Left ventricle myocardium inferior (tissue), 1 donor: ENCODE measurements around the gene ISOC2. TPM values are rescaled to one million over a fixed set of nuclear protein-coding genes. Genes with fewer than 3 reads are reported as not detected.

Experiments used
- DNase-seq: peaks from one replicate; pipeline ENCODE4 v3.0.0-alpha.2; 2020
- H3K27ac ChIP-seq: fragments of 200-600 bp; replicated peaks from 2 replicates; pipeline ENCODE4 v1.8.0; 2021
- H3K27me3 ChIP-seq: fragments of 200-600 bp; 2 replicates; pipeline ENCODE4 v1.8.0; 2021; ENCODE audit warnings: low read depth
- H3K36me3 ChIP-seq: fragments of 200-600 bp; 2 replicates; pipeline ENCODE4 v1.8.0; 2021
- H3K4me1 ChIP-seq: fragments of 200-600 bp; 2 replicates; pipeline ENCODE4 v1.8.0; 2021
- H3K4me3 ChIP-seq: fragments of 200-600 bp; 2 replicates; pipeline ENCODE4 v1.8.0; 2021; ENCODE audit warnings: mild to moderate bottlenecking, moderate library complexity
- H3K9me3 ChIP-seq: fragments of 200-600 bp; replicated peaks from 2 replicates; pipeline ENCODE4 v1.8.0; 2021
- intact Hi-C: fragments of 100-400 bp; cut with micrococcal nuclease; formaldehyde crosslinking; loops from one replicate; pipeline ENCODE4 v1.11.0; 2022
- total RNA-seq: library from RNA; stranded (reverse); fragmentation: NEBNext Ultra II Directional; extraction: Animal tissue kit (Norgen Biotek cat#: 25700); gene quantifications from one replicate; pipeline ENCODE4 v1.2.1, GENCODE V29; 2021
- TF ChIP-seq, protein P1 (sequence below): fragments of 200-600 bp; IDR thresholded peaks from 2 replicates; pipeline ENCODE4 v1.8.0; 2021; ENCODE audit warnings: antibody characterized with exemption, mild to moderate bottlenecking, borderline replicate concordance
- donor health status: DM: no; HTN: yes; CAD: no; lungs with severe emphysema.

Gene ISOC2
- total RNA-seq, 1 donor from 2014 or later: 52.6 TPM

DNA sequence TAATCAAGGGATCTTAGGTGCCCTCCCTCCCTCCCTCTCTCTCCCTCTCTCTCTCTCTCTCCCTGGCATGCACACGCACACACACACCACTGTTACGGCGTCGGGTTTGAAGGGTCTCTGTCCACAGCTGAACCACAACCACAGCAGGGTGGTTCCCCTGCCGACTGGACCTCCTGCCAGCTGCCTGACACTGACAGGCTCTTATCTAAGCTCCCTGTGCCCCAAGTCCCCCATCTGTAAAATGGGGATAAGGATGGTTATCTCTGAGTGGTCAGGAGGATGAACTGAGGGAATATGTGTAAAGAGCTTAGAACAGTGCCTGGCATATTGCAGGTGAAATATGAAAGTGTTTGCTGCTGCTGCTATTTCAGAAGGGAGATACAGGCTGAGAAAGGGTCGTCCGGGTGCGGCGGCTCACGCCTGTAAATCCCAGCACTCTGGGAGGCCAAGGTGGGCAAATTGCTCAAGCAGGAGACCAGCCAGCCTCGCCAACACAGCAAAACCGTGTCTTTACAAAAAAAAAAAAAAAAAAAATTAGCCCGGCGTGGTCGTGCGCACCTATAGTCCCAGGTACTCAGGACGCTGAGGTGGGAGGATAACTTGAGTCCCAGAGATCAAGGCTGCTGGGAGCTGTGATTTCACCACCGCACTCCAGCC, 17.5 kb downstream of the ISOC2 start:
- H3K4me1 ChIP-seq: peaks cover 11% of the 10 kb centered on the region
- TF ChIP-seq, protein P1, sequence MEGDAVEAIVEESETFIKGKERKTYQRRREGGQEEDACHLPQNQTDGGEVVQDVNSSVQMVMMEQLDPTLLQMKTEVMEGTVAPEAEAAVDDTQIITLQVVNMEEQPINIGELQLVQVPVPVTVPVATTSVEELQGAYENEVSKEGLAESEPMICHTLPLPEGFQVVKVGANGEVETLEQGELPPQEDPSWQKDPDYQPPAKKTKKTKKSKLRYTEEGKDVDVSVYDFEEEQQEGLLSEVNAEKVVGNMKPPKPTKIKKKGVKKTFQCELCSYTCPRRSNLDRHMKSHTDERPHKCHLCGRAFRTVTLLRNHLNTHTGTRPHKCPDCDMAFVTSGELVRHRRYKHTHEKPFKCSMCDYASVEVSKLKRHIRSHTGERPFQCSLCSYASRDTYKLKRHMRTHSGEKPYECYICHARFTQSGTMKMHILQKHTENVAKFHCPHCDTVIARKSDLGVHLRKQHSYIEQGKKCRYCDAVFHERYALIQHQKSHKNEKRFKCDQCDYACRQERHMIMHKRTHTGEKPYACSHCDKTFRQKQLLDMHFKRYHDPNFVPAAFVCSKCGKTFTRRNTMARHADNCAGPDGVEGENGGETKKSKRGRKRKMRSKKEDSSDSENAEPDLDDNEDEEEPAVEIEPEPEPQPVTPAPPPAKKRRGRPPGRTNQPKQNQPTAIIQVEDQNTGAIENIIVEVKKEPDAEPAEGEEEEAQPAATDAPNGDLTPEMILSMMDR: no peak
- H3K36me3 ChIP-seq: no peaks in the 10 kb centered on the region
- DNase-seq: no peak
- intact Hi-C loops: no loop called here
- H3K27ac ChIP-seq: no peak overlapping the region
- no peak overlapping the region for H3K4me3 ChIP-seq
- peaks cover 83% of the 10 kb centered on the region for H3K27me3 ChIP-seq
- H3K9me3 ChIP-seq: no peaks in the 10 kb centered on the region

DNA sequence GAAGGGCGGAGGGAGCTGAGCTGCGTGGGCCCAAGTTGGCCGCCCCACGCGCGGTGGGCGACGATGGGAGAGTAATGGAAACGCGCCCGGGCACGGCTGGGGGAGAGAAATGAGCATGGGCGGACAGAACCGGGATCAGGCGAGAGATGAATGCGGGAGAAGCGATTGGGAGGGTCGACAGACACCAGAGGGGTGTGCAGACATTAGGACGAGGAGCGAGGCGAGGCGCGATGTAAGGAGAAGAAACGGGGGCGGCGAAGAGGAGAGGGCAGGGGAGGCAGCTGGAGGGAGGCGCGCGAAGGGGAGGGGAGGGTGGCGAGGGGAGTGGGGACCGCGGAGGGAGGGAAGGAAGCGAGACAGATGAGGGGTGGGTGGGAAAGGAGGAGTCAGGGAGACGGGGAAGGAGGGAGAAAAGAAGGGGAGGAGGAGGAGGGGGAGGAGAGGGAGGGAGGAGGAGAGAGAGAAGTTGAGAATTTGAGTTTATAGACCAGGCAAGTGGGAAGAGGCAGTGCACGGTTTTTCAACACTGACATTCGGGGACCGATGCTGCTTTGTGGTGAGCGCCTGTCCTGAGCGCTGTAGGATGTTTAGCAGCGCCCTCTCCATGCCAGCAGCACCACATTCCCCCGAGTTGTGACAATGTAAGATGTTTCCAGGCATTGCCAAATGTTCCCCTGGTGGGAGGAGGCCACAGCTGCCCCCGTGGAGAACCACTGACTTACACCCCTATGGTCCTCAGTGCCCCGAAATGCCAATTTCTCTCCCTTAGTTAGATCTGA, 18.2 kb downstream of the ISOC2 start, which contains the start of gene SHISA7:
SHISA7 (minus strand) TSS at position 256 of the 779 bp plus-strand sequence. CDS start 437 bp downstream, outside the sequence.
- Histone ChIP-seq H3K9me3 (no peaks in the 10 kb centered on the region), H3K27me3 (peaks cover 90% of the 10 kb centered on the region), H3K4me3 (no peak within 1 kb of the TSS), H3K4me1 (peaks cover 11% of the 10 kb centered on the region), H3K27ac (no peak within 1 kb of the TSS), H3K36me3 (no peaks in the 10 kb centered on the region)
- intact Hi-C loops: no loop called here
- DNase-seq: no peak
- TF ChIP-seq, protein P1: no peak

DNA sequence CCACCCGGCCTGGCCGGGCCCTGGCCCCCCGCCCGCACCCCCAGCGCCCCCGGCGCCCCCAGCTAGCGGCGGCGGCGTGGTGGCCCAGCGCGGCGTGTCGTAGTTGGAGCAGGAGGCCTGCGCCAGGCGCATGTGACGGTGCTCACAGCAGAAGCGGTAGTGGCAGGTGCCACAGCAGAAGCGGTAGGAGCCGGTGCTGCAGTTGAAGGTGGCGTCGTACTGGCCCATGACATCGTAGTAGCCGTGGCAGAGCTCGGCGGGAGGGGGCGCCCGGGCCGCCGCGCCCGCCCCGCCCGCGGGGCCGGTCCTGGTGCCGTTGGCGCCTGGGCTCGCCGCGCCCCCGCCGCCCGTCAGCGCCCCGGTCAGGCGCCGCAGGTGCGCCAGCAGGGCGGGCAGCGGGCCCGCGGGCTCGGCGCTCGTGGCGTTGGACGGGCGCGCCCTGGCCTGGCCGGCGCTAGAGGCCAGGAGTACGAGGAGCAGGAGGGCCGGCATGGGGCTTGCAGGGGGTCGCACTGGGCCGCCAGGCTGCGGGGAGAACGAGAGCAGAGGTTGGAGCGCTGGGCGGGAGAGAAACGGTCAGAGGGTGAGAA, 19.0 kb downstream of the ISOC2 start:
- TF ChIP-seq, protein P1: no peak
- peaks cover 98% of the 10 kb centered on the region for H3K27me3 ChIP-seq
- no peak for DNase-seq

DNA sequence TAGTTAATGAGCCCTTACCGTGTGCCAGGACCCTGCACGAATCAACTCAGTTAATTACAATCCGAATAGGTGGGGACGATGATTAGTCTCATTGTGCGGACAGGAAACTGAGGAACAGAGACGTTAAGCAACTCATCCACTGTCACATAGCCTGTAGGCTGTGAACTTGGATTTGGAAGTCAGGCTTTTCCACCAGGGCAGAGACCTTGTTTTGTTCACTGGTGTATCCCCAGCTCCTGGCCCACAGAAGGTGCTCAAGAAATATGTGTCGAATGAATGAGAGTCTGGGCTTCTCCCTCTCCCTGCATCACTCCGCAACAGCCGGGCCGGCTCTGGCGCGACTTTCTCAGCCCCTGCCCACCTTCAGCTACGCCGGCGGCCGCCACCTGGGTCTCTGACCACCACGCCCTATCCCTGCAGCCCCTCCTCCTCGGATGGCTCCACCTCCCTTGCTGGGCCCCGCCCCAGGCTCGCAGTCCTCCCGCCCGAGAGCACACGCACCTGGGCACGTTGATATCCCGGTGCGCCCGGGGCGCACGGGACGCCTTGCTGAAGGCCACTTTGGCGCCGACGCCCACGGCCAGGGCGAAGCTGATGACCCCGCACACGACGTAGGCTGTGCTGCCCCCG, 19.6 kb downstream of the ISOC2 start:
- no peaks in the 10 kb centered on the region for H3K36me3 ChIP-seq
- DNase-seq: no peak
- H3K27ac ChIP-seq: no peak overlapping the region
- TF ChIP-seq, protein P1: no peak
- intact Hi-C loops: no loop called here
- peaks cover 98% of the 10 kb centered on the region for H3K27me3 ChIP-seq
- no peak overlapping the region for H3K4me3 ChIP-seq
- peaks cover 11% of the 10 kb centered on the region for H3K4me1 ChIP-seq
- no peaks in the 10 kb centered on the region for H3K9me3 ChIP-seq

More for the DNA sequence above, 19.0 kb downstream of the ISOC2 start:
- intact Hi-C loops: no loop called here
- H3K36me3 ChIP-seq: no peaks in the 10 kb centered on the region
- H3K9me3 ChIP-seq: no peaks in the 10 kb centered on the region
- no peak overlapping the region for H3K4me3 ChIP-seq
- H3K27ac ChIP-seq: no peak overlapping the region
- H3K4me1 ChIP-seq: peaks cover 11% of the 10 kb centered on the region

DNA sequence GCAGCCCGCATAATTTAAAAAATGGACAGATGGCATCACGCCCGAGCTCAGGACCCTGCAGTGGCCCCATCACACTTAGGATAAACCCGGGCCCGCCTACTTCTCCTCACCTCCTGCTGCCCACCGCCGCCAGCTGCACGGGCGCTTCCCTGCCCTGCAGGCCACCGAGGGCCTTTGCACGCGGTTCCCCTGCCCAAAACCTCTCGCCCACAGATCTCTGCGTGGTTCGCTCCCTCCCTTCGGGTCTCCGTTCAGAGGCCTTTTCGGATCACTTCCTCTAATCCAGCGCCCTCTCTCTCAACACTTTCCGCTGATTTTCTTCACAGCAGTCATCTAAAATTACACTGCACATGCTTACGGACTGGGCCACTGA, 20.1 kb downstream of the ISOC2 start:
- Histone ChIP-seq H3K27me3 (peaks cover 98% of the 10 kb centered on the region), H3K36me3 (no peaks in the 10 kb centered on the region), H3K4me1 (peaks cover 11% of the 10 kb centered on the region), H3K9me3 (no peaks in the 10 kb centered on the region), H3K4me3 (no peak overlapping the region), H3K27ac (no peak overlapping the region)
- intact Hi-C loops: no loop called here
- TF ChIP-seq, protein P1: no peak
- no peak for DNase-seq
